ENCODE data around the gene METTL14.

Gene METTL14

GRCh38 chr4:118741301-118741855 is 56.2 kb downstream of the METTL14 start:
- intact Hi-C loops (cut with micrococcal nuclease) = no loop called here

GRCh38 chr4:118742050-118742449 is 56.9 kb downstream of the METTL14 start:
- intact Hi-C loops (cut with micrococcal nuclease) = no loop called here
- H3K36me3 Mint-ChIP-seq (ENCODE audit: low read depth) = peaks cover 86% of the 10 kb centered on the region
- H3K27me3 Mint-ChIP-seq = no peaks in the 10 kb centered on the region
- no peak overlapping the region for H3K27ac Mint-ChIP-seq
- H3K4me1 Mint-ChIP-seq (ENCODE audit: low read depth) = no peaks in the 10 kb centered on the region
- H3K4me3 Mint-ChIP-seq = no peak overlapping the region
- H3K9me3 Mint-ChIP-seq = no peaks in the 10 kb centered on the region

More at GRCh38 chr4:118741301-118741855, 56.2 kb downstream of the METTL14 start:
- peaks cover 86% of the 10 kb centered on the region for H3K36me3 Mint-ChIP-seq (ENCODE audit: low read depth)
- no peaks in the 10 kb centered on the region for H3K27me3 Mint-ChIP-seq
- H3K4me3 Mint-ChIP-seq = no peak overlapping the region
- no peaks in the 10 kb centered on the region for H3K4me1 Mint-ChIP-seq (ENCODE audit: low read depth)
- H3K27ac Mint-ChIP-seq = no peak overlapping the region
- no peaks in the 10 kb centered on the region for H3K9me3 Mint-ChIP-seq

- Mint-ChIP-seq H3K9me3 (no peaks in the 10 kb centered on the region), H3K36me3 (ENCODE audit: low read depth) (peaks cover 72% of the 10 kb centered on the region), H3K4me3 (no peak overlapping the region), H3K4me1 (ENCODE audit: low read depth) (no peaks in the 10 kb centered on the region), H3K27me3 (no peaks in the 10 kb centered on the region), H3K27ac (no peak overlapping the region)
- intact Hi-C loops (cut with micrococcal nuclease) = no loop called here
These were observed 58.7 kb downstream of the METTL14 start for GRCh38 chr4:118743867-118744266.

- no peaks in the 10 kb centered on the region for H3K4me1 Mint-ChIP-seq (ENCODE audit: low read depth)
- no peak overlapping the region for H3K27ac Mint-ChIP-seq
- H3K9me3 Mint-ChIP-seq = no peaks in the 10 kb centered on the region
- peaks cover 67% of the 10 kb centered on the region for H3K36me3 Mint-ChIP-seq (ENCODE audit: low read depth)
- intact Hi-C loops (cut with micrococcal nuclease) = no loop called here
- no peaks in the 10 kb centered on the region for H3K27me3 Mint-ChIP-seq
- H3K4me3 Mint-ChIP-seq = no peak overlapping the region
These were observed 60.2 kb downstream of the METTL14 start for GRCh38 chr4:118745357-118745756.

GRCh38 chr4:118746251-118746919 is 61.2 kb downstream of the METTL14 start:
- H3K4me1 Mint-ChIP-seq (ENCODE audit: low read depth) = no peaks in the 10 kb centered on the region
- H3K27ac Mint-ChIP-seq = no peak overlapping the region
- intact Hi-C loops (cut with micrococcal nuclease) = no loop called here
- peaks cover 72% of the 10 kb centered on the region for H3K36me3 Mint-ChIP-seq (ENCODE audit: low read depth)
- H3K27me3 Mint-ChIP-seq = no peaks in the 10 kb centered on the region
- no peaks in the 10 kb centered on the region for H3K9me3 Mint-ChIP-seq
- no peak overlapping the region for H3K4me3 Mint-ChIP-seq

GRCh38 chr4:118749347-118749988 is 64.3 kb downstream of the METTL14 start:
- Mint-ChIP-seq H3K4me3 (no peak overlapping the region), H3K36me3 (ENCODE audit: low read depth) (peaks cover 78% of the 10 kb centered on the region), H3K27ac (no peak overlapping the region), H3K4me1 (ENCODE audit: low read depth) (no peaks in the 10 kb centered on the region), H3K9me3 (no peaks in the 10 kb centered on the region), H3K27me3 (no peaks in the 10 kb centered on the region)
- intact Hi-C loops (cut with micrococcal nuclease) = no loop called here

DNA sequence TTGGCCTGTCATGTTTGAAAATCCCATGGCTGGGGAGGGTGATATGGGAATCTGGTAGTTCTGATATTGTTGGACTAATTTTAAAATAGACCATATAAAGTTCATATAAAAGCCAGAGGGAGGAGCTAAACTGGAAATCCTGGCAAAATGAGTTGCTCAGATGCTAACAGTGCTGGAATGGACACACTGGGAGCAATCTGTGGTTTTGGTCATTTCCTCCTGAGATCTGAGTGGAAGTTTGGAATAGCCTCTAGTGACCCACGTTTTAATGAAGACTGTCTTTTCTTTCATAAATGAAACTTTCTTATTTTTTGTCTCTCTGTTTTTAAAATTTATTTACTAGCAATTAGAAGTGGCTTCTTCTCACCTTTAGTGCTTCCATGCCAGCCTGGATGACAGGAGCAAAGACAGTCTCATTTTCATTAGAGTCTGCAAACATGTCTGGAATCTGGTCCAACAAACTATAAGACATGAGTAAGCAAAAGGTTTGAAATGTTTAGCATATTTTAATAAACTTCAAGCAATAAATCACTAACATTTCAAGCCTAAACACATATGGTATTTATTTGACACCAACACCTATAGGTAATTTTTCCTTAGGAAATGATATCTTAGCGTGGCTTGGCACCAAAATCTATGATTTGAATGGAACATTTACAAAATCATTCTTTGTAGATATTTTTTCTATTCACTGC is 66.6 kb downstream of the METTL14 start:
- peaks cover 76% of the 10 kb centered on the region for H3K36me3 Mint-ChIP-seq (ENCODE audit: low read depth)
- H3K27me3 Mint-ChIP-seq = no peaks in the 10 kb centered on the region
- H3K4me3 Mint-ChIP-seq = no peak overlapping the region
- intact Hi-C loops (cut with micrococcal nuclease) = no loop called here
- H3K9me3 Mint-ChIP-seq = no peaks in the 10 kb centered on the region
- H3K27ac Mint-ChIP-seq = no peak overlapping the region
- no peaks in the 10 kb centered on the region for H3K4me1 Mint-ChIP-seq (ENCODE audit: low read depth)

GRCh38 chr4:118752551-118752950 is 67.4 kb downstream of the METTL14 start:
- Mint-ChIP-seq H3K27ac (no peak overlapping the region), H3K4me3 (no peak overlapping the region), H3K4me1 (ENCODE audit: low read depth) (no peaks in the 10 kb centered on the region), H3K9me3 (no peaks in the 10 kb centered on the region), H3K36me3 (ENCODE audit: low read depth) (peaks cover 80% of the 10 kb centered on the region), H3K27me3 (no peaks in the 10 kb centered on the region)
- intact Hi-C loops (cut with micrococcal nuclease) = no loop called here

DNA sequence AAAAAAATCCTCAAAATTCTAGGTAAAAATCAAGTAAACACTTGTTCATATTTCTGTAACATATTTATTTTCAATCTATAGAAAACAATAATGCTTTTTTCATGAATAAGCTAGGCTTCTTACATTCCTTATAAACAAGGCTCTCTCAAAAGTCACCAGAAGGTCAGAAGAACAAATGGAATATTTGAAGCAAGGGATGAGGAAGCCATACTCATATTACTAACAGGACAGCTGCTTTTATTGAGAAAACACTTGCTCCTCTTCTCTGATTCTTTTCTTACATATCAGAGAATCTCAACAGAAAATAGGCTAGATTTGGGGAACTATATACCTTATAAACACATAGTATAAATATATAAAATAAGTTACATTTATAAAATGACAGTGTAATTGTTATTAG is 67.9 kb downstream of the METTL14 start:
- H3K27me3 Mint-ChIP-seq = no peaks in the 10 kb centered on the region
- no peak overlapping the region for H3K27ac Mint-ChIP-seq
- H3K9me3 Mint-ChIP-seq = no peaks in the 10 kb centered on the region
- no peaks in the 10 kb centered on the region for H3K4me1 Mint-ChIP-seq (ENCODE audit: low read depth)
- intact Hi-C loops (cut with micrococcal nuclease) = no loop called here
- no peak overlapping the region for H3K4me3 Mint-ChIP-seq
- peaks cover 82% of the 10 kb centered on the region for H3K36me3 Mint-ChIP-seq (ENCODE audit: low read depth)

DNA sequence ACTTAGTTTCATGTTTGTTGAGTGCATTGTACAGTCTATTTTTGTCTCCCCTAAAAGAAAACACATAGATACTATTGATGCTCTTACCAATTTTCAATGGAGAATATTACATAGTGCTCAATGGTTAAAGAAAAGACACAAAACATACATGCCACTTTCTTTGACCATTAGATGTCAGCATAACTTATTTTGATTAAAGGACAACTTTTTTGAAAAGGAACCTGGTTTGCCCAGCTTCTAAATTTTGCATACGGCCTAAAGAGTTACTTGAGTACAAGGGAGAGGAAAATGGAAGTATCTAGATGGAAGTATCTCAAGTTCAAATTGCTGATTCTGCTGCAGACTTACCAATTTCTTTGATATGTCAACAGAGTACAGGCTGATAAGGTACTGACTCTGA is 68.5 kb downstream of the METTL14 start:
- no peaks in the 10 kb centered on the region for H3K9me3 Mint-ChIP-seq
- peaks cover 81% of the 10 kb centered on the region for H3K36me3 Mint-ChIP-seq (ENCODE audit: low read depth)
- H3K27ac Mint-ChIP-seq = no peak overlapping the region
- H3K27me3 Mint-ChIP-seq = no peaks in the 10 kb centered on the region
- H3K4me1 Mint-ChIP-seq (ENCODE audit: low read depth) = no peaks in the 10 kb centered on the region
- no peak overlapping the region for H3K4me3 Mint-ChIP-seq
- intact Hi-C loops (cut with micrococcal nuclease) = no loop called here

DNA sequence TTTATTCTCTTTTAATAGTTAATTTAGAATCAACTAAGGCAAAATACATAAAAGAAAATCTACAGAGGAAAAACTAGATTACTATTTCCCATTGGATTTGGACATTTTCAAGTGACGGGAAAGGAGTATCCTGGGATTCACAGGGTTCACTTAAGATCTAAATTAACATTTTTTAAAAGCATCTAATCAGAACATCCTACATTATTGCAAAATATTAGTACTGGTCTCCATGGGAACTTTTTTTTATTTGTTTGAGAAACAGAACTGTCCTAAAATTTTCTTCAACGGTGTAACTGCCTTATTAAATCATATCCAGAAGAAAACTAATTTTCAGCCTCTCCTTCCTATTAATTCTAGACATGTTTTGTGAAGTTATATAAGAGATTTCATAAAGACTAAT is 69.7 kb downstream of the METTL14 start:
- H3K27me3 Mint-ChIP-seq = no peaks in the 10 kb centered on the region
- no peak overlapping the region for H3K27ac Mint-ChIP-seq
- H3K36me3 Mint-ChIP-seq (ENCODE audit: low read depth) = peaks cover 83% of the 10 kb centered on the region
- H3K4me3 Mint-ChIP-seq = no peak overlapping the region
- H3K4me1 Mint-ChIP-seq (ENCODE audit: low read depth) = peaks cover 10% of the 10 kb centered on the region
- intact Hi-C loops (cut with micrococcal nuclease) = no loop called here
- no peaks in the 10 kb centered on the region for H3K9me3 Mint-ChIP-seq

DNA sequence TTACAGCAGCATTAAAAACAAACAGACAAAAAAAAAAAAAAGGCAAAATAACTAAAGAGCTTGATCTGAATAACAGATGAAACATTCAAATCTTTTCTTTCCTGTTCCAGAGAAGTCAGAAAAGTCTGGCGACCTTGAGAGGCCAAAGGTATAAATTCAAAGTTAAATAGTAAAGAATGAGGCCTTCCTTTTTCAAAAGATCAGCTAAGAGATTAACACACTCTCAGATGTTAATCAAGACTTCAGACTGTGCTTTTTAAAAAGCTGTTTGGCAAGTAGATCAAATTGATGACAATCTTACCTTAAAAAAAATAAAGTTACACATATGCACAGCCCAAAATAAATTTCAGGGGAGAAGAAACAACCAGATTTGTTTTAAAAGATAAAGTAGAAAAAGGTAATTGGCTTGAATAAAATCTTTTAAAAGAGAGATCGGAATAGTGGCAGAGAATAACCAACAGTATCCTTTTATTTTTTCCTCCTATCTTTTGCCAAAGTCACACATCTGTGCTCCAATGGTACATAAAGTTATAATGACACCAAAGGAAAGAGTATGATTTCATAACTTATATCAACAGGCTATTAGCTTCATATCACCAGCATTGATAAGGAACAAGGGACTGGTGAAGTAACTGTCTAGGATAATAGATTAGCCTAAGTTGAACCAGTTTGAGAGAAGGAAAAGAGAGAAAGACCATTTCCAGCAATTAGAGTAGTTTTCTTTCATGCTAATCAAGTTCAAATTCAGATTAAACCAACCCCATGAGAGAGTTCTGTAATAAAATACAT is 70.4 kb downstream of the METTL14 start:
- Mint-ChIP-seq H3K36me3 (ENCODE audit: low read depth) (peaks cover 86% of the 10 kb centered on the region), H3K27ac (no peak overlapping the region), H3K27me3 (no peaks in the 10 kb centered on the region), H3K4me3 (no peak overlapping the region), H3K4me1 (ENCODE audit: low read depth) (peaks cover 16% of the 10 kb centered on the region), H3K9me3 (no peaks in the 10 kb centered on the region)
- intact Hi-C loops (cut with micrococcal nuclease) = no loop called here

DNA sequence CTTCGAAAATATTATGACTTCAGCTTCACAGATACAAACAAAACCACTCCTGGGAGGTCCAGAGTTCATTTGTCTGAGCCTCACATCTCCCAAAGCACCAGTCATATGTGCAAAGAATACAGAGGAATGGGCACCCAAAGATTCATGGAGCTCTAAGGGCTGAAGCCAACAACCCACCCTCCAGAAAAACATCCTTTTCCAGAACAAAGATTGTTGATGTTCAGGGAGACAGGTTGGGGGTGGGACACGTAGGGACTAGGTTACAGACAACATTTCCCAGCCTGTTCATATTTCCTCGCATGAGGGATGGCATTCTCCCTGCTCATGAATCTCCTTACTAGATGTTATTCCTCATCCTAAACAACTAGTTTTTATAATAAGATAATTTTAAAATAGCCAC is 71.2 kb downstream of the METTL14 start:
- Mint-ChIP-seq H3K9me3 (no peaks in the 10 kb centered on the region), H3K36me3 (ENCODE audit: low read depth) (peaks cover 86% of the 10 kb centered on the region), H3K27me3 (no peaks in the 10 kb centered on the region), H3K4me1 (ENCODE audit: low read depth) (peaks cover 16% of the 10 kb centered on the region), H3K27ac (no peak overlapping the region), H3K4me3 (no peak overlapping the region)
- intact Hi-C loops (cut with micrococcal nuclease) = no loop called here

GRCh38 chr4:118756958-118757357 is 71.8 kb downstream of the METTL14 start:
- no peaks in the 10 kb centered on the region for H3K9me3 Mint-ChIP-seq
- peaks cover 16% of the 10 kb centered on the region for H3K4me1 Mint-ChIP-seq (ENCODE audit: low read depth)
- H3K4me3 Mint-ChIP-seq = no peak overlapping the region
- H3K36me3 Mint-ChIP-seq (ENCODE audit: low read depth) = peaks cover 86% of the 10 kb centered on the region
- intact Hi-C loops (cut with micrococcal nuclease) = no loop called here
- no peak overlapping the region for H3K27ac Mint-ChIP-seq
- no peaks in the 10 kb centered on the region for H3K27me3 Mint-ChIP-seq
